Small intestine (tissue), 7 donors: Measurements from ENCODE around the gene IQCE. TPM values are rescaled to one million over a fixed set of nuclear protein-coding genes. Genes with fewer than 3 reads are reported as not detected.

ENCODE experiments used
- DNase-seq, 2 donors: peaks; one replicate each; pipeline versions ENCODE4 v3.0.0 to v3.0.0-alpha.2; 2013
- FAIRE-seq: peaks from 2 replicates; lab custom pipeline; 2012; peaks lifted over from hg19 to GRCh38; lab: Jason Lieb, UNC
- H3K27ac ChIP-seq, 3 donors: one replicate each; pipeline ENCODE4 v1.5.1; 2013; ENCODE audit warnings: low read length in 2 of 3, mild to moderate bottlenecking in 2 of 3, control low read depth in 1 of 3, inconsistent platforms in 1 of 3, low read depth in 1 of 3, moderate library complexity in 1 of 3
- H3K27me3 ChIP-seq, 3 donors: one replicate each; pipeline ENCODE4 v1.6.1; 2013; ENCODE audit warnings: low read length in 3 of 3, inconsistent platforms in 1 of 3; ENCODE audit not compliant: control insufficient read depth in 3 of 3, insufficient read depth in 3 of 3
- H3K36me3 ChIP-seq, 3 donors: one replicate each; pipeline ENCODE4 v1.6.1; 2013; ENCODE audit warnings: low read length in 3 of 3, inconsistent platforms in 1 of 3, low read depth in 1 of 3, mild to moderate bottlenecking in 1 of 3, moderate library complexity in 1 of 3; ENCODE audit not compliant: control insufficient read depth in 3 of 3, insufficient read depth in 2 of 3
- H3K4me1 ChIP-seq, 3 donors: one replicate each; pipeline ENCODE4 v1.6.1; 2013; ENCODE audit warnings: low read length in 2 of 3, inconsistent platforms in 1 of 3, low read depth in 1 of 3, mild to moderate bottlenecking in 1 of 3, moderate library complexity in 1 of 3; ENCODE audit not compliant: control insufficient read depth in 3 of 3, insufficient read depth in 2 of 3
- H3K4me3 ChIP-seq, 3 donors: one replicate each; pipeline ENCODE4 v1.5.1; 2013; ENCODE audit warnings: low read length in 3 of 3, control low read depth in 1 of 3, inconsistent platforms in 1 of 3, low read depth in 1 of 3, mild to moderate bottlenecking in 1 of 3, moderate library complexity in 1 of 3
- H3K9me3 ChIP-seq, 2 donors: one replicate each; pipeline ENCODE4 v1.6.1; 2013; ENCODE audit warnings: low read depth in 1 of 2, low read length in 1 of 2; ENCODE audit not compliant: control insufficient read depth in 2 of 2, insufficient read depth in 1 of 2
- WGBS, 3 donors: extraction: QIAGEN DNeasy Blood & Tissue Kit; methylation state at CpG; one replicate each; pipeline ENCODE4 v1.1.7; 2013; 5-methylcytosine and 5-hydroxymethylcytosine counted together
- polyA plus RNA-seq, 4 donors: library from polyadenylated mRNA; stranded (reverse) in 3 of 4; unstranded in 1 of 4; fragments of 200-250 nt in 3 of 4; fragments of 120-200 nt in 1 of 4; gene quantifications; one replicate each; pipeline versions ENCODE4 v1.2.1 to v1.2.3, GENCODE V29; 2013
- donor health status: healthy with polysubstance abuse.
- donor health status: control.
- donor health status: control.
- donor health status: Bipolar disorder and iron deficiency.
- donor health status: healthy.

The IQCE gene
- polyA plus RNA-seq, 4 donors = 10.4 to 20.8 (median 15.5) TPM

- Histone ChIP-seq H3K9me3 (no peaks in the 10 kb centered on the region), H3K4me3 (peak overlapping the region in 2 of 3 donors; percentile 35 to 54), H3K27me3 (peaks cover 0 to 12% (median 0%) of the 10 kb centered on the region in 3 donors), H3K27ac (peak overlapping the region in 2 of 3 donors; percentile 11 to 40), H3K4me1 (peaks cover 0 to 46% (median 3%) of the 10 kb centered on the region in 3 donors), H3K36me3 (peaks cover 0 to 18% (median 0%) of the 10 kb centered on the region in 3 donors)
- DNase-seq (no peak), FAIRE-seq (no peak)
- 1 to 5% (median 4%) methylated on average over 33 to 41 of the region's 41 CpGs for WGBS, 3 donors
Observed at GRCh38 chr7:2518737-2519118, 40.1 kb upstream of the IQCE start.

GRCh38 chr7:2519119-2519930, 39.5 kb upstream of the IQCE start, which contains the start of gene LFNG:
TSS of gene LFNG (plus strand) at chr7:2519774. CDS start at chr7:2519862, 88 bp downstream.
- H3K27me3 ChIP-seq = peaks cover 0 to 12% (median 0%) of the 10 kb centered on the region in 3 donors
- H3K9me3 ChIP-seq = no peaks in the 10 kb centered on the region
- no peak for FAIRE-seq
- peak within 1 kb of the TSS; percentile 68 to 74 (median 70) for H3K4me3 ChIP-seq
- peaks cover 0 to 50% (median 3%) of the 10 kb centered on the region in 3 donors for H3K4me1 ChIP-seq
- WGBS, 3 donors = 0 to 1% (median 1%) methylated on average over 60 to 95 of the region's 95 CpGs
- peak; percentile 92 to 95 for DNase-seq
- H3K27ac ChIP-seq = peak within 1 kb of the TSS in 2 of 3 donors; percentile 63 to 98
- H3K36me3 ChIP-seq = peaks cover 0 to 19% (median 0%) of the 10 kb centered on the region in 3 donors

- peak; percentile 64 to 71 for DNase-seq
- Histone ChIP-seq H3K27ac (peak overlapping the region in 2 of 3 donors; percentile 63 to 98), H3K4me3 (peak overlapping the region; percentile 68 to 74 (median 70)), H3K4me1 (peaks cover 3 to 59% (median 4%) of the 10 kb centered on the region in 3 donors), H3K9me3 (no peaks in the 10 kb centered on the region), H3K27me3 (peaks cover 0 to 12% (median 0%) of the 10 kb centered on the region in 3 donors), H3K36me3 (peaks cover 0 to 28% (median 0%) of the 10 kb centered on the region in 3 donors)
- no peak for FAIRE-seq
- WGBS, 3 donors = 0 to 3% (median 2%) methylated on average over 24 to 37 of the region's 37 CpGs
Observed at GRCh38 chr7:2520131-2520760, 38.5 kb upstream of the IQCE start.

DNA sequence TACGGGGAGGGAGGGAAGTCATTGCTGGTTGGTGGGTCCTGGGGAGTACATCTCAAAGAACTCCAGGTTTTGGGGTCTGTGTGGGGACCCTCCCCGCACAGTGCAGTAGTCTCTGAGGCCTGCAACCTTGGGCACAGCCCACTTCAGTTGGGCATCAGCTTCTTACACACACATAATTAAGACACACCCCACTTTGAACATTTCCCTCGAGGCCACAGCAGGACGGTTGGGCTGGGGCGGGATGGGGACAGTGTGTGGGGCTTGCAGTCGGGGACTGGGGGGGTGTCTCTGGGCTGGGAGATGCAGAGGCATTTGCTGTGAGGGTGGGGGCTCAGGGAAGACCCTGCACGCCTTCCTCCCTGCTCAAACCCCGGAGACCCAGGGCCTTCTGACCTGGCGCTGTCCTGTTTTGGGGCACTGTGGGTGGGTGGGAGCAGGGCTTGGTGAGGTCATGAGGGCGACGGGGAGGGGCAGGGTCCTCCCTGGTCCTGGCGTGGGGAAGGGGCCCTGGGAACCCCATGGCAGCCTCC, 38.0 kb upstream of the IQCE start:
- H3K27ac ChIP-seq = peak overlapping the region in 2 of 3 donors; percentile 63 to 98
- peaks cover 0 to 12% (median 0%) of the 10 kb centered on the region in 3 donors for H3K27me3 ChIP-seq
- H3K36me3 ChIP-seq = peaks cover 0 to 34% (median 0%) of the 10 kb centered on the region in 3 donors
- peaks cover 3 to 65% (median 4%) of the 10 kb centered on the region in 3 donors for H3K4me1 ChIP-seq
- no peak for FAIRE-seq
- DNase-seq = peak; percentile 46 to 65
- no peaks in the 10 kb centered on the region for H3K9me3 ChIP-seq
- H3K4me3 ChIP-seq = peak overlapping the region; percentile 68 to 74 (median 70)
- 3 to 19% (median 12%) methylated on average over 8 to 12 of the region's 12 CpGs for WGBS, 3 donors

DNA sequence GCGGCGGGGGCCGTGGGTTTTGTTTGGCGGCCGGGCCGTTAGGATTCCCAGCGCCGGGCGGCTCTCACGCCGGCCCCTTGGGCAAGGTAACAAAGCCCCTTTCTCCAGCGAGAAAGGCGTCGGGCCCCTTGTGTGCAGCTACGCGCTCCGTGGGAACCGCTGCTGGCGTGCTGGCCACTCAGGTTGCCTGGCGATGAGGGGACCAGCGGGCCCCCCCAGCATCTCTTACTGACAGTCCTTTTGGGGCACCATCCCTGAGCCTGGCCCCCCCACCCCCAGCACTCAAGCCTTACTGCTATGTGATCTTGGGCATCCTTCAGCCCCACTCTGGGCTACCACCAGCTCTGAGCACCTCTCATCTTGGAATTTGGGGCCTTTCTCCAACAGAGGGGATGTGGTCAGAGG, 37.4 kb upstream of the IQCE start:
- no peak for FAIRE-seq
- WGBS, 3 donors = 5 to 22% (median 17%) methylated on average over 12 to 21 of the region's 21 CpGs
- DNase-seq = no peak
- H3K4me3 ChIP-seq = peak overlapping the region; percentile 68 to 74 (median 70)
- H3K36me3 ChIP-seq = peaks cover 0 to 39% (median 2%) of the 10 kb centered on the region in 3 donors
- H3K27me3 ChIP-seq = peaks cover 0 to 12% (median 0%) of the 10 kb centered on the region in 3 donors
- H3K27ac ChIP-seq = peak overlapping the region in 2 of 3 donors; percentile 98
- no peaks in the 10 kb centered on the region for H3K9me3 ChIP-seq
- H3K4me1 ChIP-seq = peaks cover 3 to 70% (median 4%) of the 10 kb centered on the region in 3 donors

GRCh38 chr7:2521952-2522591, 36.7 kb upstream of the IQCE start:
- FAIRE-seq (no peak), DNase-seq (peak; percentile 54 to 72)
- 2 to 21% (median 5%) methylated on average over 16 to 17 of the region's 17 CpGs for WGBS, 3 donors
- Histone ChIP-seq H3K36me3 (peaks cover 0 to 46% (median 3%) of the 10 kb centered on the region in 3 donors), H3K4me3 (peak overlapping the region in 2 of 3 donors; percentile 70 to 74), H3K4me1 (peaks cover 3 to 73% (median 4%) of the 10 kb centered on the region in 3 donors), H3K27ac (peak overlapping the region; percentile 98 to 100 (median 98)), H3K9me3 (no peaks in the 10 kb centered on the region), H3K27me3 (peaks cover 0 to 12% (median 0%) of the 10 kb centered on the region in 3 donors)

DNA sequence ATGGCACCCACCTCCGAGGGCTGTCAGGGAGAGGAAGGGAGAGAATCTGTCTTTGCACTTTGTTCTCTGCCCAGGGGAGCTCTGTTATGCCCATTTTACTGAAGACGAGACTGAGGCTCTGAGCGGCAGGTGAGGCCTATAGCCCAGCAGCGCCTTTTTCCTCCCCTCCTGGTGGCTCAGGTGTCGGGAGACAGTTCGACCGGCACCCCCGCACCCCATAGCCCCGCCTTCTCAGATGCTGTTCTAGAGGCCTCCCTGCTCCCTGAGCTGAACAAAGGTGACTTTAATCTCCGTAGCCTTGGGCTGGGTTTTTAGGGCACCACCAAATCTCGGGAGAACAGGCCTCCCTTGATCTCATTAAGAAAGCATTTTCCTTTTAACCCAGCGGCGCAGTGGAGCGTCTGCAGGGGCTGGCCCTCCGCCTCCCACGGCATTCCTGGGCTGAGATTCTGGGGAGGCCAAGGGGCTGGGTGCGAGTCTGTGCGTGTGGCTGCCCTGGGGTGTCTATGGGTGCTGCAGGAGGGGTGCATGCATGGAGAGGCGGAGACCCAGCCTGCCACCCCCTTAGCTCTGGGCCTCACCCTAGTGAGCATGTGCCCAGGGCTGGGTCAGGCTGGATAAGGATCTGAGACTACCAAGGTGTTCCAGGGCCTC, 35.9 kb upstream of the IQCE start:
- H3K4me3 ChIP-seq = peak overlapping the region in 2 of 3 donors; percentile 70 to 74
- peak overlapping the region; percentile 98 to 100 (median 98) for H3K27ac ChIP-seq
- no peaks in the 10 kb centered on the region for H3K9me3 ChIP-seq
- DNase-seq (peak; percentile 91 to 97), FAIRE-seq (no peak)
- peaks cover 0 to 53% (median 3%) of the 10 kb centered on the region in 3 donors for H3K36me3 ChIP-seq
- H3K4me1 ChIP-seq = peaks cover 3 to 81% (median 8%) of the 10 kb centered on the region in 3 donors
- WGBS, 3 donors = 19 to 36% (median 33%) methylated on average over 17 to 19 of the region's 19 CpGs
- peaks cover 0 to 12% (median 0%) of the 10 kb centered on the region in 3 donors for H3K27me3 ChIP-seq
